ENCODE results near the gene LMO7.

LMO7 gene

DNA sequence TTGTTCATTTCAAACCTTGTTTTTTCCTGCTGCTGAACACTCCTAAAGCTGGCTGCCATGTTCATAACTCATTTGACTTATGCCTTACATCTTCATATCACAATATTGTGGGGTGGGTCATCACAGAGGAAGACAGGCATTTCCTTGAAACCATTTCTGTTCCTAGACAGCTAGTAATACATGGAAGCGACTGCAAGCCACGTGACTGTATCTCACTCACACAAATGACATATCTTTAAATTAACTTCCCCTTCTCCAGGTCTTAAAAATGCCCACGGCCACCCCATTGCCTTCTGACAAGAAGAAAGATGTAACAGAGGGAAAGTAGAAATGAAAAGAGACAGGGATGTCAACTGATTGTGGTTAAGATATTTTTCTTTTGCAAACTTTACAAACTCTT lies 236.8 kb downstream of the LMO7 start:
- Histone ChIP-seq H4K20me1 (ENCODE audit: insufficient read depth, low read length) (no peaks in the 10 kb centered on the region), H3K36me3 (ENCODE audit: insufficient read depth, low read length) (no peaks in the 10 kb centered on the region), H3K4me3 (ENCODE audit: low read depth, low read length, poor library complexity, severe bottlenecking) (no peak overlapping the region), H2AFZ (ENCODE audit: low read length) (no peak overlapping the region), H3K9me2 (ENCODE audit: low read depth, low read length) (no peaks in the 10 kb centered on the region), H3K4me2 (ENCODE audit: low read length) (no peak overlapping the region), H3K27ac (ENCODE audit: low read depth, low read length, poor library complexity, severe bottlenecking) (no peak overlapping the region), H3K27me3 (ENCODE audit: insufficient read depth, low read length) (0 out of 2 replicates have a peak, but pooled peaks cover 3% of the 10 kb centered on the region), H3K9me3 (ENCODE audit: low read length) (no peaks in the 10 kb centered on the region), H3K9ac (ENCODE audit: low read length) (no peak overlapping the region), H3K4me1 (ENCODE audit: insufficient read depth, low read length, severe bottlenecking) (peaks cover 14% of the 10 kb centered on the region), H3F3A (ENCODE audit: insufficient read depth, low read length) (no peaks in the 10 kb centered on the region), H3K79me2 (ENCODE audit: insufficient read depth, low read length) (no peaks in the 10 kb centered on the region)
- no peak for TF ChIP-seq EZH2 (IDR thresholded peaks at IDR 0.05; ENCODE audit: borderline replicate concordance, low read length)
- TF ChIP-seq, protein P1, sequence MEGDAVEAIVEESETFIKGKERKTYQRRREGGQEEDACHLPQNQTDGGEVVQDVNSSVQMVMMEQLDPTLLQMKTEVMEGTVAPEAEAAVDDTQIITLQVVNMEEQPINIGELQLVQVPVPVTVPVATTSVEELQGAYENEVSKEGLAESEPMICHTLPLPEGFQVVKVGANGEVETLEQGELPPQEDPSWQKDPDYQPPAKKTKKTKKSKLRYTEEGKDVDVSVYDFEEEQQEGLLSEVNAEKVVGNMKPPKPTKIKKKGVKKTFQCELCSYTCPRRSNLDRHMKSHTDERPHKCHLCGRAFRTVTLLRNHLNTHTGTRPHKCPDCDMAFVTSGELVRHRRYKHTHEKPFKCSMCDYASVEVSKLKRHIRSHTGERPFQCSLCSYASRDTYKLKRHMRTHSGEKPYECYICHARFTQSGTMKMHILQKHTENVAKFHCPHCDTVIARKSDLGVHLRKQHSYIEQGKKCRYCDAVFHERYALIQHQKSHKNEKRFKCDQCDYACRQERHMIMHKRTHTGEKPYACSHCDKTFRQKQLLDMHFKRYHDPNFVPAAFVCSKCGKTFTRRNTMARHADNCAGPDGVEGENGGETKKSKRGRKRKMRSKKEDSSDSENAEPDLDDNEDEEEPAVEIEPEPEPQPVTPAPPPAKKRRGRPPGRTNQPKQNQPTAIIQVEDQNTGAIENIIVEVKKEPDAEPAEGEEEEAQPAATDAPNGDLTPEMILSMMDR (IDR thresholded peaks at IDR 0.05; ENCODE audit: low read length) = no peak

DNA sequence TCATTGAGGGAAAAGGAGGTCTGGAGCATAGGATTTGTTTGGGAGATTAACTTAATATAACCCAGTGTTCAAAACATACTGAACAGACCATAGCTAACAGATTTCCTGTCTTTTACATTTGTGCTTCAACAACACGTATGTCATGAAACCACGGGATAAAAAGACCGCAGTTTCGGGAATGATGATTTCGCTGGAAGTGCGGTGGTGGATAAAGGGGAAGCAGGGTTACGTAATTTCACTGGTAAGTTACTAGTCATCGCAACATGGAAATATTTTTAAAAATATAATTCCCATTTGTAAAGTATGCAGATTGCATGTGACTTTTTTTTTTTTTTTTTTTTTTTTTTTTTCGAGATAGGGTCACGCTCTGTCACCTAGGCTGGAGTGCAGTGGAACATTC lies 237.4 kb downstream of the LMO7 start:
- H3K4me1 ChIP-seq (ENCODE audit: insufficient read depth, low read length, severe bottlenecking) = peaks cover 14% of the 10 kb centered on the region
- no peaks in the 10 kb centered on the region for H3F3A ChIP-seq (ENCODE audit: insufficient read depth, low read length)
- H4K20me1 ChIP-seq (ENCODE audit: insufficient read depth, low read length) = no peaks in the 10 kb centered on the region
- H3K27ac ChIP-seq (ENCODE audit: low read depth, low read length, poor library complexity, severe bottlenecking) = no peak overlapping the region
- H3K9me3 ChIP-seq (ENCODE audit: low read length) = no peaks in the 10 kb centered on the region
- TF ChIP-seq, protein P1 (IDR thresholded peaks at IDR 0.05; ENCODE audit: low read length) = no peak
- TF ChIP-seq EZH2 (IDR thresholded peaks at IDR 0.05; ENCODE audit: borderline replicate concordance, low read length) = no peak
- no peaks in the 10 kb centered on the region for H3K36me3 ChIP-seq (ENCODE audit: insufficient read depth, low read length)
- no peak overlapping the region for H3K9ac ChIP-seq (ENCODE audit: low read length)
- H3K4me3 ChIP-seq (ENCODE audit: low read depth, low read length, poor library complexity, severe bottlenecking) = no peak overlapping the region
- no peak overlapping the region for H3K4me2 ChIP-seq (ENCODE audit: low read length)
- 0 out of 2 replicates have a peak, but pooled peaks cover 3% of the 10 kb centered on the region for H3K27me3 ChIP-seq (ENCODE audit: insufficient read depth, low read length)
- H3K79me2 ChIP-seq (ENCODE audit: insufficient read depth, low read length) = no peaks in the 10 kb centered on the region
- H3K9me2 ChIP-seq (ENCODE audit: low read depth, low read length) = no peaks in the 10 kb centered on the region
- no peak overlapping the region for H2AFZ ChIP-seq (ENCODE audit: low read length)

- TF ChIP-seq EZH2 (IDR thresholded peaks at IDR 0.05; ENCODE audit: borderline replicate concordance, low read length) = no peak
- TF ChIP-seq, protein P1 (IDR thresholded peaks at IDR 0.05; ENCODE audit: low read length) = no peak
- Histone ChIP-seq H3K36me3 (ENCODE audit: insufficient read depth, low read length) (no peaks in the 10 kb centered on the region), H3K9me2 (ENCODE audit: low read depth, low read length) (no peaks in the 10 kb centered on the region), H2AFZ (ENCODE audit: low read length) (no peak overlapping the region), H3K27me3 (ENCODE audit: insufficient read depth, low read length) (0 out of 2 replicates have a peak, but pooled peaks cover 3% of the 10 kb centered on the region), H3K4me2 (ENCODE audit: low read length) (no peak overlapping the region), H3K9ac (ENCODE audit: low read length) (no peak overlapping the region), H3K27ac (ENCODE audit: low read depth, low read length, poor library complexity, severe bottlenecking) (no peak overlapping the region), H3F3A (ENCODE audit: insufficient read depth, low read length) (no peaks in the 10 kb centered on the region), H3K4me3 (ENCODE audit: low read depth, low read length, poor library complexity, severe bottlenecking) (no peak overlapping the region), H4K20me1 (ENCODE audit: insufficient read depth, low read length) (no peaks in the 10 kb centered on the region), H3K4me1 (ENCODE audit: insufficient read depth, low read length, severe bottlenecking) (peaks cover 7% of the 10 kb centered on the region), H3K9me3 (ENCODE audit: low read length) (no peaks in the 10 kb centered on the region), H3K79me2 (ENCODE audit: insufficient read depth, low read length) (no peaks in the 10 kb centered on the region)
These were observed 239.3 kb downstream of the LMO7 start for GRCh38 chr13:75875450-75875849.
